Suppressor macrophage treated with lipopolysaccharide for 1 hour (primary cell): ENCODE measurements around the gene ZNF808.
"Not testable (repeated sequence)": the region's sequence is repeated elsewhere in the genome, so short reads cannot be mapped to it uniquely, and the experiment has no call there.

Experiments
- DNase-seq, 3 donors: peaks; one replicate each; pipeline ENCODE4 v3.0.0-alpha.2; 2020 to 2022

ZNF808 gene

GRCh38 chr19:52600639-52601024, 73.2 kb downstream of the ZNF808 start:
- no peak for DNase-seq

- DNase-seq: peak; percentile 91 to 98 (median 95)
Measured at GRCh38 chr19:52601025-52601973, 73.8 kb downstream of the ZNF808 start.

- DNase-seq: not testable (repeated sequence)
Measured at GRCh38 chr19:52601974-52602366, 74.5 kb downstream of the ZNF808 start.

- DNase-seq: no peak
Measured at GRCh38 chr19:52602941-52603340, 75.5 kb downstream of the ZNF808 start.

GRCh38 chr19:52603558-52604207, 76.2 kb downstream of the ZNF808 start:
- DNase-seq: no peak
